Measurements from ENCODE around the gene MTMR10.
A peak's percentile ranks its signal among the peaks of the same experiment; 100 is the strongest.

Gene MTMR10

GRCh38 chr15:31005660-31006059, 14.2 kb upstream of the MTMR10 start:
- Histone ChIP-seq H3K9ac (ENCODE audit: low read depth, low read length, poor library complexity) (no peak overlapping the region), H3K4me3 (ENCODE audit: low read length in 2 of 2) (no peak overlapping the region), H3K4me1 (ENCODE audit: control insufficient read depth in 2 of 2, insufficient read depth in 1 of 2, low read depth in 1 of 2, low read length in 2 of 2) (peaks cover 2 to 6% of the 10 kb centered on the region in 2 donors), H2BK15ac (ENCODE audit: low read length) (no peak overlapping the region), H3K18ac (ENCODE audit: low read length) (no peak overlapping the region), H3K4ac (ENCODE audit: low read length) (no peak overlapping the region), H3K23ac (ENCODE audit: low read depth, low read length, poor library complexity) (no peak overlapping the region), H4K8ac (ENCODE audit: low read depth, low read length) (no peak overlapping the region), H3K14ac (ENCODE audit: low read length) (no peak overlapping the region), H3K36me3 (replicated peaks in 1 of 2; ENCODE audit: control insufficient read depth in 2 of 2, insufficient read depth in 2 of 2, low read length in 2 of 2) (no peaks in the 10 kb centered on the region), H2BK5ac (ENCODE audit: low read length) (no peak overlapping the region), H2BK120ac (ENCODE audit: low read depth, low read length) (no peak overlapping the region), H4K91ac (ENCODE audit: low read depth, low read length, poor library complexity) (no peak overlapping the region), H2BK12ac (ENCODE audit: low read length) (no peak overlapping the region), H3K79me1 (ENCODE audit: low read depth, low read length) (no peaks in the 10 kb centered on the region), H3K27ac (replicated peaks; ENCODE audit: low read length) (no peak overlapping the region), H2AFZ (ENCODE audit: low read length) (no peak overlapping the region), H3K27me3 (ENCODE audit: control insufficient read depth in 3 of 3, insufficient read depth in 3 of 3, low read depth in 1 of 3, low read length in 3 of 3) (peaks cover 0 to 5% (median 0%) of the 10 kb centered on the region in 3 experiments), H3K4me2 (ENCODE audit: insufficient read depth, low read length, poor library complexity, severe bottlenecking) (no peak overlapping the region), H3K9me3 (replicated peaks in 1 of 2; ENCODE audit: control insufficient read depth in 2 of 2, insufficient read depth in 1 of 2, low read depth in 1 of 2, low read length in 2 of 2) (no peaks in the 10 kb centered on the region), H2AK5ac (ENCODE audit: low read depth, low read length) (no peak overlapping the region)
- no CpG with 5 or more reads among the region's 2 CpGs for WGBS, 2 donors (ENCODE audit: extremely low coverage in 2 of 2, insufficient read length in 2 of 2, insufficient replicate concordance in 1 of 2)
- DNase-seq (ENCODE audit: low spot score), result no peak

DNA sequence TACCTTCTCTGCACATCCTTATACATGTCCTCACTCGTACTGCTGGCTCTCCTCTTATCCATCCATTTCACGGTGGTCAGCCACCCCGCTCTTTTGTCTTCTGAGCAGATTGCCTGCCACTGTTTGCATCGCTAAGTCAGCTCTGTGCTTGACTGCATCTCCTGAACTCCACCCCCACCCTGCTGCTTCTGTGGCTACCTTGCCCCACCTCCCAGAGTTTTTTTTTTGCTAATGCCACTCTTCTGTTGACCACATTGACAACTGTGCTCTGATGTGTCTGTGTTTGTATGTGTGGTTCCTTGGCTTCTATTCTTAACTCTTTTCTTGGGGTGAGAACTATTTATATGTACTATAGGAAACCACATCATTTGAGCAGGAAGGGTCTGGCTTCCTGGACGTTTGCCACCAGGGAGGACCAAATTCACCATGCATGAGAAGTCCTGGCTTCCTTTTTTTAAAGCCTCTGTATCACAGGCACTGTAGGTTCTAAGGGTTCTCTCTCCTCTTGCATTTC, 12.8 kb upstream of the MTMR10 start:
- no peak overlapping the region for H3K18ac ChIP-seq (ENCODE audit: low read length)
- H2BK5ac ChIP-seq (ENCODE audit: low read length), result no peak overlapping the region
- peaks cover 2 to 6% of the 10 kb centered on the region in 2 donors for H3K4me1 ChIP-seq (ENCODE audit: control insufficient read depth in 2 of 2, insufficient read depth in 1 of 2, low read depth in 1 of 2, low read length in 2 of 2)
- H3K36me3 ChIP-seq (replicated peaks in 1 of 2; ENCODE audit: control insufficient read depth in 2 of 2, insufficient read depth in 2 of 2, low read length in 2 of 2), result no peaks in the 10 kb centered on the region
- WGBS, 2 donors (ENCODE audit: extremely low coverage in 2 of 2, insufficient read length in 2 of 2, insufficient replicate concordance in 1 of 2), result no CpG with 5 or more reads among the region's 5 CpGs
- no peaks in the 10 kb centered on the region for H3K79me1 ChIP-seq (ENCODE audit: low read depth, low read length)
- no peak overlapping the region for H2BK120ac ChIP-seq (ENCODE audit: low read depth, low read length)
- H3K9me3 ChIP-seq (replicated peaks in 1 of 2; ENCODE audit: control insufficient read depth in 2 of 2, insufficient read depth in 1 of 2, low read depth in 1 of 2, low read length in 2 of 2), result no peaks in the 10 kb centered on the region
- H3K23ac ChIP-seq (ENCODE audit: low read depth, low read length, poor library complexity), result no peak overlapping the region
- no peak overlapping the region for H3K9ac ChIP-seq (ENCODE audit: low read depth, low read length, poor library complexity)
- no peak overlapping the region for H3K4me3 ChIP-seq (ENCODE audit: low read length in 2 of 2)
- no peak overlapping the region for H4K91ac ChIP-seq (ENCODE audit: low read depth, low read length, poor library complexity)
- no peak overlapping the region for H3K4me2 ChIP-seq (ENCODE audit: insufficient read depth, low read length, poor library complexity, severe bottlenecking)
- peaks cover 0 to 9% (median 0%) of the 10 kb centered on the region in 3 experiments for H3K27me3 ChIP-seq (ENCODE audit: control insufficient read depth in 3 of 3, insufficient read depth in 3 of 3, low read depth in 1 of 3, low read length in 3 of 3)
- no peak overlapping the region for H2BK15ac ChIP-seq (ENCODE audit: low read length)
- no peak overlapping the region for H3K14ac ChIP-seq (ENCODE audit: low read length)
- H2AFZ ChIP-seq (ENCODE audit: low read length), result peak overlapping the region; percentile 84
- H2AK5ac ChIP-seq (ENCODE audit: low read depth, low read length), result no peak overlapping the region
- H2BK12ac ChIP-seq (ENCODE audit: low read length), result no peak overlapping the region
- DNase-seq (ENCODE audit: low spot score), result no peak
- H3K27ac ChIP-seq (replicated peaks; ENCODE audit: low read length), result no peak overlapping the region
- H3K4ac ChIP-seq (ENCODE audit: low read length), result no peak overlapping the region
- no peak overlapping the region for H4K8ac ChIP-seq (ENCODE audit: low read depth, low read length)

GRCh38 chr15:31001702-31002101, 10.3 kb upstream of the MTMR10 start:
- H3K18ac ChIP-seq (ENCODE audit: low read length), result no peak overlapping the region
- no peak overlapping the region for H2BK120ac ChIP-seq (ENCODE audit: low read depth, low read length)
- H3K4me3 ChIP-seq (ENCODE audit: low read length in 2 of 2), result no peak overlapping the region
- no peaks in the 10 kb centered on the region for H3K79me1 ChIP-seq (ENCODE audit: low read depth, low read length)
- H2BK15ac ChIP-seq (ENCODE audit: low read length), result no peak overlapping the region
- no peak overlapping the region for H3K27ac ChIP-seq (replicated peaks; ENCODE audit: low read length)
- H2AK5ac ChIP-seq (ENCODE audit: low read depth, low read length), result no peak overlapping the region
- no peak overlapping the region for H3K4ac ChIP-seq (ENCODE audit: low read length)
- no peak overlapping the region for H4K8ac ChIP-seq (ENCODE audit: low read depth, low read length)
- no CpG with 5 or more reads among the region's 3 CpGs for WGBS, 2 donors (ENCODE audit: extremely low coverage in 2 of 2, insufficient read length in 2 of 2, insufficient replicate concordance in 1 of 2)
- H3K27me3 ChIP-seq (ENCODE audit: control insufficient read depth in 3 of 3, insufficient read depth in 3 of 3, low read depth in 1 of 3, low read length in 3 of 3), result peaks cover 0 to 4% (median 0%) of the 10 kb centered on the region in 3 experiments
- no peak overlapping the region for H3K4me2 ChIP-seq (ENCODE audit: insufficient read depth, low read length, poor library complexity, severe bottlenecking)
- no peak overlapping the region for H3K14ac ChIP-seq (ENCODE audit: low read length)
- H2BK12ac ChIP-seq (ENCODE audit: low read length), result no peak overlapping the region
- H3K23ac ChIP-seq (ENCODE audit: low read depth, low read length, poor library complexity), result no peak overlapping the region
- no peak overlapping the region for H2BK5ac ChIP-seq (ENCODE audit: low read length)
- H3K9ac ChIP-seq (ENCODE audit: low read depth, low read length, poor library complexity), result no peak overlapping the region
- no peaks in the 10 kb centered on the region for H3K9me3 ChIP-seq (replicated peaks in 1 of 2; ENCODE audit: control insufficient read depth in 2 of 2, insufficient read depth in 1 of 2, low read depth in 1 of 2, low read length in 2 of 2)
- H4K91ac ChIP-seq (ENCODE audit: low read depth, low read length, poor library complexity), result no peak overlapping the region
- no peak for DNase-seq (ENCODE audit: low spot score)
- H3K4me1 ChIP-seq (ENCODE audit: control insufficient read depth in 2 of 2, insufficient read depth in 1 of 2, low read depth in 1 of 2, low read length in 2 of 2), result peaks cover 2 to 6% of the 10 kb centered on the region in 2 donors
- no peaks in the 10 kb centered on the region for H3K36me3 ChIP-seq (replicated peaks in 1 of 2; ENCODE audit: control insufficient read depth in 2 of 2, insufficient read depth in 2 of 2, low read length in 2 of 2)
- no peak overlapping the region for H2AFZ ChIP-seq (ENCODE audit: low read length)

DNA sequence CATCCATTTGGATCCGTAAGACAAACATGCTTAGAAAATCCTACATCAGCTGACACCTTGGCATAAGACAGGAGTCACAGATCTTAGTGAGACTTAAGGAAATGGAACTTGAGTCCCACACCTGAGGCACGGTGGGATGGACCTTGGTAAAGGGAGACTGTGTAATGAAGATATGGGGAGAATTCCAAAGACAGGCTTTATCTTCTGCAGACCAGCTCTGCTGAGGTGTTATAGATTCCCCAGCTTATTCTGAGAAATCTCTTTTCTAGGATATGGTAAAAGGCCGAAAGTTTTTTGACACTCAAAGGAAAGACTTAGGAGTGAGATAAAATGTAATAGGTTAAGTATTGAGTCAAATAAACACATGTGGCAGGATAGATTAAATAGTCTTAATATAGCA, 8.3 kb upstream of the MTMR10 start:
- no peak overlapping the region for H2BK120ac ChIP-seq (ENCODE audit: low read depth, low read length)
- H3K23ac ChIP-seq (ENCODE audit: low read depth, low read length, poor library complexity), result no peak overlapping the region
- H4K91ac ChIP-seq (ENCODE audit: low read depth, low read length, poor library complexity), result no peak overlapping the region
- no peak overlapping the region for H3K4ac ChIP-seq (ENCODE audit: low read length)
- no peak overlapping the region for H3K4me2 ChIP-seq (ENCODE audit: insufficient read depth, low read length, poor library complexity, severe bottlenecking)
- DNase-seq (ENCODE audit: low spot score), result no peak
- peaks cover 0 to 4% (median 0%) of the 10 kb centered on the region in 3 experiments for H3K27me3 ChIP-seq (ENCODE audit: control insufficient read depth in 3 of 3, insufficient read depth in 3 of 3, low read depth in 1 of 3, low read length in 3 of 3)
- H3K4me3 ChIP-seq (ENCODE audit: low read length in 2 of 2), result no peak overlapping the region
- H3K18ac ChIP-seq (ENCODE audit: low read length), result no peak overlapping the region
- H4K8ac ChIP-seq (ENCODE audit: low read depth, low read length), result no peak overlapping the region
- no peak overlapping the region for H3K14ac ChIP-seq (ENCODE audit: low read length)
- no peak overlapping the region for H2BK12ac ChIP-seq (ENCODE audit: low read length)
- H2BK5ac ChIP-seq (ENCODE audit: low read length), result no peak overlapping the region
- H3K9me3 ChIP-seq (replicated peaks in 1 of 2; ENCODE audit: control insufficient read depth in 2 of 2, insufficient read depth in 1 of 2, low read depth in 1 of 2, low read length in 2 of 2), result no peaks in the 10 kb centered on the region
- H3K36me3 ChIP-seq (replicated peaks in 1 of 2; ENCODE audit: control insufficient read depth in 2 of 2, insufficient read depth in 2 of 2, low read length in 2 of 2), result no peaks in the 10 kb centered on the region
- no peak overlapping the region for H2AFZ ChIP-seq (ENCODE audit: low read length)
- H3K79me1 ChIP-seq (ENCODE audit: low read depth, low read length), result no peaks in the 10 kb centered on the region
- no peak overlapping the region for H2BK15ac ChIP-seq (ENCODE audit: low read length)
- no peak overlapping the region for H3K27ac ChIP-seq (replicated peaks; ENCODE audit: low read length)
- no peak overlapping the region for H2AK5ac ChIP-seq (ENCODE audit: low read depth, low read length)
- no peak overlapping the region for H3K9ac ChIP-seq (ENCODE audit: low read depth, low read length, poor library complexity)
- WGBS, 2 donors (ENCODE audit: extremely low coverage in 2 of 2, insufficient read length in 2 of 2, insufficient replicate concordance in 1 of 2), result no CpG with 5 or more reads among the region's 3 CpGs
- peaks cover 2 to 5% of the 10 kb centered on the region in 2 donors for H3K4me1 ChIP-seq (ENCODE audit: control insufficient read depth in 2 of 2, insufficient read depth in 1 of 2, low read depth in 1 of 2, low read length in 2 of 2)

Data from neuronal stem cell (in vitro differentiated cells).